OCI-LY7 (cell line): ENCODE data around the gene ZBTB5. TPM values are rescaled to one million over a fixed set of nuclear protein-coding genes. Genes with fewer than 3 reads are reported as not detected.

Source experiments
- BruUV-seq: library from RNA; stranded (reverse); fragments of 400-500 nt; replicated peaks from 2 replicates; lab custom pipeline; 2021; lab: Mats Ljungman, UMichigan
- CTCF ChIA-PET: fragments of 300-600 bp; sonication (Branson Sonifier 250); formaldehyde crosslinking; loops from one replicate; lab custom pipeline; 2022; ENCODE audit warnings: antibody characterized with exemption; ENCODE audit not compliant: unreplicated experiment; lab: Charles Lee
- POLR2A ChIA-PET: fragments of 300-600 bp; sonication (Branson Sonifier 250); formaldehyde crosslinking; loops from one replicate; lab custom pipeline; 2022; ENCODE audit warnings: antibody characterized with exemption; lab: Charles Lee
- DNase-seq: peaks from one replicate; pipeline ENCODE4 v3.0.0-alpha.2; 2015; ENCODE audit warnings: low spot score
- H2AFZ ChIP-seq: fragments of 200-600 bp; sonication (generic), shearing (Covaris generic); 2 replicates; pipeline ENCODE4 v1.6.1; 2014; ENCODE audit warnings: mild to moderate bottlenecking, antibody characterized with exemption, low read length, moderate library complexity
- H3K27ac ChIP-seq: fragments of 200-600 bp; sonication (generic); 2 replicates; pipeline ENCODE4 v1.5.1; 2014; ENCODE audit warnings: mixed run types, low read depth, mild to moderate bottlenecking, moderate library complexity, low read length, inconsistent platforms; ENCODE audit not compliant: poor library complexity, severe bottlenecking
- H3K36me3 ChIP-seq: fragments of 200-600 bp; sonication (generic); 2 replicates; pipeline ENCODE4 v1.6.1; 2014; ENCODE audit warnings: mild to moderate bottlenecking, antibody characterized with exemption, low read length, moderate library complexity, mixed read lengths; ENCODE audit not compliant: insufficient read depth
- H3K4me1 ChIP-seq: fragments of 200-600 bp; sonication (generic); 2 replicates; pipeline ENCODE4 v1.5.1; 2014; ENCODE audit warnings: mild to moderate bottlenecking, low read length; ENCODE audit not compliant: insufficient read depth, poor library complexity, severe bottlenecking
- H3K4me2 ChIP-seq: fragments of 200-600 bp; sonication (generic); 2 replicates; pipeline ENCODE4 v1.6.1; 2014; ENCODE audit warnings: mild to moderate bottlenecking, low read length
- H3K4me3 ChIP-seq: fragments of 200-600 bp; sonication (generic); 2 replicates; pipeline ENCODE4 v1.5.1; 2014; ENCODE audit warnings: mild to moderate bottlenecking, low read depth, low read length; ENCODE audit not compliant: poor library complexity, severe bottlenecking
- H3K79me2 ChIP-seq: fragments of 200-600 bp; sonication (generic); 2 replicates; pipeline ENCODE4 v1.6.1; 2016; ENCODE audit warnings: low read depth, mild to moderate bottlenecking, low read length, moderate library complexity, mixed read lengths; ENCODE audit not compliant: insufficient read depth
- H3K9me2 ChIP-seq: fragments of 200-600 bp; sonication (generic); 2 replicates; pipeline ENCODE4 v1.6.1; 2016; ENCODE audit warnings: mild to moderate bottlenecking, low read length, mixed read lengths; ENCODE audit not compliant: insufficient read depth
- H3K9me3 ChIP-seq: fragments of 200-600 bp; sonication (generic); 2 replicates; pipeline ENCODE4 v1.6.1; 2014; ENCODE audit warnings: mild to moderate bottlenecking, mixed run types, low read length, mixed read lengths
- H4K20me1 ChIP-seq: fragments of 200-600 bp; sonication (generic); 2 replicates; pipeline ENCODE4 v1.6.1; 2014; ENCODE audit warnings: mild to moderate bottlenecking, antibody characterized with exemption, low read length, moderate library complexity, mixed read lengths; ENCODE audit not compliant: insufficient read depth
- CTCF ChIP-seq: fragments of 200-600 bp; sonication (generic); conservative IDR thresholded peaks from 2 replicates; pipeline ENCODE4 v1.5.1; 2014; ENCODE audit warnings: mild to moderate bottlenecking, antibody characterized with exemption, low read length, moderate library complexity, mixed read lengths
- EZH2phosphoT487 ChIP-seq: fragments of 200-600 bp; sonication (generic); IDR thresholded peaks from 2 replicates; pipeline ENCODE4 v1.6.1; 2018; ENCODE audit warnings: low read depth, borderline replicate concordance, mild to moderate bottlenecking, mixed run types, antibody characterized with exemption, low read length, moderate library complexity, mixed read lengths
- intact Hi-C: fragments of 100-400 bp; cut with micrococcal nuclease; formaldehyde crosslinking; loops from one replicate; pipeline ENCODE4 v1.10.0; 2022; ENCODE audit not compliant: unreplicated experiment
- total RNA-seq, 2 experiments: library from RNA; depleted of rRNA in 1 of 2; stranded (reverse); fragments of >200 nt in 1 of 2; shearing (Covaris generic) in 1 of 2; gene quantifications; 2 replicates each; pipeline ENCODE4 v1.2.3, GENCODE V29; 2014 to 2022

The ZBTB5 gene
- total RNA-seq, 2 experiments from 2014 or later = 20.2 to 31.9 TPM

- Histone ChIP-seq H3K4me3 (no peak overlapping the region), H3K36me3 (peaks cover 98% of the 10 kb centered on the region), H2AFZ (no peak overlapping the region), H3K4me2 (no peak overlapping the region), H3K27ac (no peak overlapping the region), H3K79me2 (no peaks in the 10 kb centered on the region), H3K9me2 (no peaks in the 10 kb centered on the region), H4K20me1 (no peaks in the 10 kb centered on the region), H3K9me3 (no peaks in the 10 kb centered on the region), H3K4me1 (no peaks in the 10 kb centered on the region)
- ChIA-PET CTCF (no interaction called here), POLR2A (no interaction called here)
- no peak for DNase-seq
- TF ChIP-seq EZH2phosphoT487 (no peak), CTCF (no peak)
- BruUV-seq = no TSS peak
- intact Hi-C loops = no loop called here
These were observed 36.8 kb upstream of the ZBTB5 start for GRCh38 chr9:37501957-37502596.

DNA sequence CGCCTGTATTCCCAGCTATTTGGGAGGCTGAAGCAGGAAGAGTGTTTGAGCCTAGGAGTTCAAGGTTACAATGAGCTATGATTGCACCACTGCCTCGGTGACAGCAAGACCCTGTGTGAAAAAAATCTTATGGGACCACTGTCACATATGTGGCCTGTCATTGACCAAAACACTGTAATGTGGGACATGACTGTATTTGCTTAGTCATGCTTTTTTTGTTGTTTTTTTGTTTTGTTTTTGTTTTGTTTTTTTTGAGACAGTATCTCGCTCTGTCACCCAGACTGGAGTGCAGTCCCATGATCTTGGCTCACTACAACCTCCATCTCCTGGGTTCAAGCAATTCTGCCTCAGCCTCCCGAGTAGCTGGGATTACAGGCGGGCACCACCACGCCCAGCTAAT, 34.0 kb upstream of the ZBTB5 start:
- Histone ChIP-seq H3K9me2 (no peaks in the 10 kb centered on the region), H3K4me2 (no peak overlapping the region), H4K20me1 (no peaks in the 10 kb centered on the region), H3K9me3 (no peaks in the 10 kb centered on the region), H3K4me1 (no peaks in the 10 kb centered on the region), H2AFZ (no peak overlapping the region), H3K79me2 (no peaks in the 10 kb centered on the region), H3K27ac (no peak overlapping the region), H3K36me3 (peaks cover 98% of the 10 kb centered on the region), H3K4me3 (no peak overlapping the region)
- intact Hi-C loops = no loop called here
- CTCF ChIA-PET = no interaction called here
- no TSS peak for BruUV-seq
- TF ChIP-seq EZH2phosphoT487 = no peak
- no peak for TF ChIP-seq CTCF
- POLR2A ChIA-PET = interaction anchor here (1.6 kb wide), 1 partner anchor 12 kb away, joined by 3 read pairs; no protein-coding TSS in a partner anchor
- DNase-seq = no peak

- Histone ChIP-seq H3K4me3 (no peak overlapping the region), H3K9me3 (no peaks in the 10 kb centered on the region), H3K27ac (no peak overlapping the region), H4K20me1 (no peaks in the 10 kb centered on the region), H3K36me3 (peaks cover 98% of the 10 kb centered on the region), H3K4me2 (no peak overlapping the region), H3K9me2 (no peaks in the 10 kb centered on the region), H3K79me2 (no peaks in the 10 kb centered on the region), H3K4me1 (no peaks in the 10 kb centered on the region), H2AFZ (no peak overlapping the region)
- TSS peak; percentile 24 for BruUV-seq
- no peak for DNase-seq
- TF ChIP-seq CTCF = no peak
- no peak for TF ChIP-seq EZH2phosphoT487
- ChIA-PET CTCF (no interaction called here), POLR2A (interaction anchor here (0.8 kb wide), 1 partner anchor 12 kb away, joined by 4 read pairs; no protein-coding TSS in a partner anchor)
- intact Hi-C loops = no loop called here
These were observed 33.2 kb upstream of the ZBTB5 start for GRCh38 chr9:37498457-37498856.
